H1 (cell line): Measurements from ENCODE around the gene PELI2. TPM values are rescaled to one million over a fixed set of nuclear protein-coding genes. Genes with fewer than 3 reads are reported as not detected.

Source experiments
- CTCF ChIA-PET: fragments of 300-600 bp; sonication (Branson Sonifier 250); formaldehyde crosslinking; loops from one replicate; lab custom pipeline; 2021; ENCODE audit not compliant: partially characterized antibody; lab: Charles Lee
- POLR2A ChIA-PET: fragments of 300-600 bp; sonication (Branson Sonifier 250); formaldehyde crosslinking; loops from one replicate; lab custom pipeline; 2021; ENCODE audit warnings: inconsistent platforms; ENCODE audit not compliant: partially characterized antibody; lab: Charles Lee
- DNase-seq, 2 experiments: peaks; one replicate each; pipeline versions ENCODE4 v3.0.0 to v3.0.0-alpha.2; 2010 to 2022; ENCODE audit warnings: low spot score in 2 of 2, low read depth in 1 of 2, mixed read lengths in 1 of 2
- FAIRE-seq: peaks from 2 replicates; lab custom pipeline; 2011; peaks lifted over from hg19 to GRCh38; lab: Jason Lieb, UNC
- H2AFZ ChIP-seq: 2 replicates; pipeline ENCODE4 v1.8.1; 2012; ENCODE audit warnings: low read length, inconsistent platforms
- H2AK5ac ChIP-seq: 2 replicates; pipeline ENCODE4 v1.6.1; 2013; ENCODE audit warnings: low read depth, low read length
- H2BK120ac ChIP-seq: replicated peaks from 2 replicates; pipeline ENCODE3; 2013; ENCODE audit warnings: low read depth, low read length, inconsistent platforms
- H2BK12ac ChIP-seq: 2 replicates; pipeline ENCODE4 v1.6.1; 2013; ENCODE audit warnings: low read depth, low read length
- H2BK15ac ChIP-seq: 2 replicates; pipeline ENCODE4 v1.6.1; 2013; ENCODE audit warnings: low read length
- H2BK20ac ChIP-seq: 2 replicates; pipeline ENCODE4 v1.6.1; 2013; ENCODE audit warnings: low read length
- H2BK5ac ChIP-seq: 2 replicates; pipeline ENCODE4 v1.6.1; 2013; ENCODE audit warnings: low read depth, low read length
- H3K14ac ChIP-seq: 2 replicates; pipeline ENCODE4 v1.6.1; 2013; ENCODE audit warnings: inconsistent platforms; ENCODE audit not compliant: insufficient read length
- H3K18ac ChIP-seq: 2 replicates; pipeline ENCODE4 v1.6.1; 2013; ENCODE audit warnings: low read length; ENCODE audit errors: extremely low read depth
- H3K23ac ChIP-seq: 2 replicates; pipeline ENCODE4 v1.6.1; 2013; ENCODE audit warnings: inconsistent platforms; ENCODE audit not compliant: insufficient read length
- H3K23me2 ChIP-seq: 2 replicates; pipeline ENCODE4 v1.6.1; 2013; ENCODE audit warnings: low read depth, low read length
- H3K27ac ChIP-seq: 2 replicates; pipeline ENCODE4 v1.6.1; 2011; ENCODE audit warnings: low read depth, low read length, inconsistent platforms
- H3K27me3 ChIP-seq, 4 experiments: replicated peaks in 1 of 4; 1 replicate in 1 of 4; 2 replicates in 3 of 4; pipeline versions ENCODE4 v1.6.1 to v1.8.1; 2011 to 2013; ENCODE audit warnings: low read length in 3 of 4, mild to moderate bottlenecking in 3 of 4, inconsistent platforms in 2 of 4, mixed read lengths in 2 of 4, moderate library complexity in 1 of 4; ENCODE audit not compliant: control insufficient read depth in 3 of 4, insufficient read depth in 3 of 4; ENCODE audit errors: extremely low read depth in 1 of 4
- H3K36me3 ChIP-seq, 4 experiments: 2 replicates each; pipeline versions ENCODE4 v1.6.1 to v1.8.1; 2011 to 2013; ENCODE audit warnings: mild to moderate bottlenecking in 4 of 4, low read length in 3 of 4, moderate library complexity in 2 of 4, control low read depth in 1 of 4, inconsistent platforms in 1 of 4; ENCODE audit not compliant: insufficient read depth in 4 of 4, control insufficient read depth in 2 of 4
- H3K4ac ChIP-seq: replicated peaks from 2 replicates; pipeline ENCODE3; 2013; ENCODE audit warnings: low read length, low read depth, mixed read lengths, inconsistent platforms; ENCODE audit not compliant: insufficient read length
- H3K4me1 ChIP-seq, 4 experiments: replicated peaks in 1 of 4; 1 replicate in 1 of 4; 2 replicates in 3 of 4; pipeline versions ENCODE4 v1.6.1 to v1.8.1; 2011 to 2013; ENCODE audit warnings: low read length in 3 of 4, inconsistent platforms in 2 of 4, mixed read lengths in 1 of 4; ENCODE audit not compliant: insufficient read depth in 4 of 4, control insufficient read depth in 3 of 4
- H3K4me2 ChIP-seq, 2 experiments: 2 replicates each; pipeline versions ENCODE4 v1.6.1 to v1.8.1; 2011 to 2013; ENCODE audit warnings: low read depth in 2 of 2, low read length in 2 of 2, control low read depth in 1 of 2, inconsistent platforms in 1 of 2, mild to moderate bottlenecking in 1 of 2; ENCODE audit not compliant: insufficient read depth in 1 of 2
- H3K4me3 ChIP-seq, 4 experiments: fragments of 200-600, 300-600 bp in 1 of 4; sonication (generic), shearing (Covaris generic), sonication (Bioruptor Twin) in 1 of 4; 2 replicates each; pipeline versions ENCODE4 v1.5.1 to v1.8.1; 2011 to 2016; ENCODE audit warnings: low read length in 4 of 4, low read depth in 3 of 4, control low read depth in 2 of 4, inconsistent platforms in 2 of 4, mild to moderate bottlenecking in 2 of 4, mixed read lengths in 1 of 4, moderate library complexity in 1 of 4; ENCODE audit not compliant: insufficient read depth in 2 of 4; ENCODE audit errors: extremely low read depth in 1 of 4
- H3K56ac ChIP-seq: replicated peaks from 2 replicates; pipeline ENCODE3; 2013; ENCODE audit warnings: low read depth, mild to moderate bottlenecking, mixed read lengths, low read length, inconsistent platforms; ENCODE audit not compliant: insufficient read length
- H3K79me1 ChIP-seq: 2 replicates; pipeline ENCODE4 v1.6.1; 2013; ENCODE audit warnings: low read depth, low read length, control low read depth
- H3K79me2 ChIP-seq, 2 experiments: 2 replicates each; pipeline versions ENCODE4 v1.6.1 to v1.8.1; 2012 to 2013; ENCODE audit warnings: low read length in 2 of 2, mild to moderate bottlenecking in 2 of 2, inconsistent platforms in 1 of 2; ENCODE audit not compliant: insufficient read depth in 2 of 2, control insufficient read depth in 1 of 2
- H3K9ac ChIP-seq, 4 experiments: replicated peaks in 1 of 4; 1 replicate in 1 of 4; 2 replicates in 3 of 4; pipeline versions ENCODE4 v1.6.1 to v1.8.1; 2011 to 2013; ENCODE audit warnings: low read depth in 3 of 4, low read length in 3 of 4, control low read depth in 2 of 4, mild to moderate bottlenecking in 2 of 4, moderate library complexity in 2 of 4, inconsistent platforms in 1 of 4; ENCODE audit errors: extremely low read depth in 1 of 4
- H3K9me3 ChIP-seq, 2 experiments: 2 replicates each; pipeline versions ENCODE4 v1.6.1 to v1.8.1; 2012 to 2013; ENCODE audit warnings: mild to moderate bottlenecking in 2 of 2, moderate library complexity in 2 of 2, control low read depth in 1 of 2, inconsistent platforms in 1 of 2, low read depth in 1 of 2, low read length in 1 of 2, mixed read lengths in 1 of 2; ENCODE audit not compliant: insufficient read depth in 2 of 2
- H4K20me1 ChIP-seq, 2 experiments: replicated peaks in 1 of 2; 2 replicates each; pipeline versions ENCODE3 to v1.8.1; 2011 to 2013; ENCODE audit warnings: inconsistent platforms in 2 of 2, low read length in 2 of 2, mild to moderate bottlenecking in 1 of 2; ENCODE audit not compliant: insufficient read depth in 2 of 2, control insufficient read depth in 1 of 2
- H4K5ac ChIP-seq: 2 replicates; pipeline ENCODE4 v1.6.1; 2013; ENCODE audit warnings: low read length, low read depth, mixed read lengths, inconsistent platforms; ENCODE audit not compliant: insufficient read length
- H4K8ac ChIP-seq: 2 replicates; pipeline ENCODE4 v1.8.0; 2013; ENCODE audit warnings: mild to moderate bottlenecking, moderate library complexity, low read length, inconsistent platforms; ENCODE audit not compliant: insufficient read depth; ENCODE audit errors: extremely low read depth
- H4K91ac ChIP-seq: replicated peaks from 2 replicates; pipeline ENCODE3; 2013; ENCODE audit warnings: low read length, mixed read lengths, inconsistent platforms; ENCODE audit not compliant: insufficient read length
- PHF8 ChIP-seq: fragments of 200-600 bp; sonication (generic); conservative IDR thresholded peaks from 2 replicates; pipeline ENCODE4 v1.7.1; 2012; ENCODE audit warnings: low read depth, mild to moderate bottlenecking, inconsistent platforms, low read length, moderate library complexity
- RAD21 ChIP-seq, 2 experiments: IDR thresholded peaks in 1 of 2; conservative IDR thresholded peaks in 1 of 2; 2 replicates each; pipeline ENCODE4 v1.6.1; 2011; ENCODE audit warnings: low read depth in 2 of 2, low read length in 2 of 2, improper control_type of control experiment in 1 of 2, inconsistent platforms in 1 of 2, mild to moderate bottlenecking in 1 of 2, moderate library complexity in 1 of 2
- WGBS, 2 experiments: shearing (Covaris generic) in 1 of 2; methylation state at CpG; one replicate each; pipeline versions ENCODE4 v1.1.6 to v1.1.7; 2013 to 2015; ENCODE audit warnings: low lambda C conversion rate in 2 of 2, mixed read lengths in 2 of 2, inconsistent platforms in 1 of 2, low coverage in 1 of 2, missing lambda C conversion rate in 1 of 2; ENCODE audit not compliant: insufficient replicate concordance in 2 of 2, insufficient coverage in 1 of 2, insufficient read length in 1 of 2; ENCODE audit errors: extremely low coverage in 1 of 2, missing lambda C conversion rate in 1 of 2; 5-methylcytosine and 5-hydroxymethylcytosine counted together
- polyA plus RNA-seq, 7 experiments: library from polyadenylated mRNA; depleted of rRNA in 3 of 7; stranded (reverse) in 5 of 7; unstranded in 2 of 7; fragments of >200 nt in 5 of 7; fragments of 200-250 nt in 2 of 7; gene quantifications; 1 replicate in 5 of 7; 2 replicates in 1 of 7; 4 replicates in 1 of 7; pipeline versions ENCODE4 v1.2.1 to v1.2.3, GENCODE V29; 2011 to 2013; ENCODE audit warnings: missing spikeins in 2 of 7, mixed read lengths in 2 of 7
- total RNA-seq: library from RNA; stranded (reverse); fragmentation: NEBNext Ultra II Directional; extraction: Animal tissue kit (Norgen Biotek cat#: 25700); gene quantifications from 2 replicates; pipeline ENCODE4 v1.2.1, GENCODE V29; 2021

PELI2 gene
- total and polyA plus RNA-seq, 2 of the 8 experiments (the other 6 are each of a cell fraction or from before 2014, with no cell fraction given), result 14.6 to 25.7 TPM

DNA sequence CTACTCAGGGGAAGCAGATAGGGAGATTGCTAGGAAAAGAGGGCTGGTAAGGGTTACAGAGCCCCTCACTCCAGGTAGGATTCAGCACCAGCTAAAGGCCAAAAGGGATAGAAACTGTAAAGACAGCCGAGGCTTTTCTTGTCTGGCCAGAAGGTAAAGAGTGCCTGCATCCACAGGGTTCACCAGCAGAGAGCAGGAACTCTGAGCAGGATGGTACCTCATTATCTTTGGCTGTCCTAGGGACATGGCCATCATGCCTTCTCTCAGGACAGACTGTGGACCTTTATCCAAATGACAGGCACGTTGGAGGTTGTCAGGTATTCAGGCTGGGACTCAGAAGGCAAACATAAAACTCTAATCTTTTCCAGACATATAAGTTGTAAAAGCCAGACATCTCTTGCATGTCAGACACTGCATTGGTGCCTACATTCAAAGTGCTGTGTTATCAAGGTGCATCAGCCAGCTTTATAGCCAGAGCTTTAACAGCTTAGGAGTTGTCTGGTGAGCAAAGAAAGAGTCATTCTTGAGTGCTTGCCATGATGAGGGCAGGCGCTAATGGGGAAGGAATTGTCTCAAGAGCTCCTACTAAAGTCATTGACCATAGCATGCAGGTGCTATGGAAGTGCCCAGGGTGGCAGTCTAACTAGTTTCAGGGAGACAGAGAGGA lies 89.5 kb downstream of the PELI2 start:
- H3K27ac ChIP-seq, result no peak overlapping the region
- no peak overlapping the region for H4K5ac ChIP-seq
- H3K4ac ChIP-seq, result no peak overlapping the region
- no peak overlapping the region for H2AK5ac ChIP-seq
- H3K4me3 ChIP-seq, result no peak overlapping the region
- no peak overlapping the region for H3K9ac ChIP-seq
- H3K4me2 ChIP-seq, result no peak overlapping the region
- no peak overlapping the region for H2BK5ac ChIP-seq
- H4K20me1 ChIP-seq, result peaks cover 0 to 2% of the 10 kb centered on the region in 2 experiments
- H3K79me1 ChIP-seq, result peaks cover 5% of the 10 kb centered on the region; the same call in 1 of the 2 replicates
- POLR2A ChIA-PET, result interaction anchor here (0.6 kb wide), 1 partner anchor 13 kb away, joined by 3 read pairs; no protein-coding TSS in a partner anchor
- WGBS, 2 experiments, result 93% methylated on average over 3 of the region's 3 CpGs; no CpG with 5 or more reads in 1 of the 2 experiments
- H3K79me2 ChIP-seq, result peaks cover 0 to 5% of the 10 kb centered on the region in 2 experiments; a peak in 1 of 4 replicates
- no peak overlapping the region for H2BK12ac ChIP-seq
- H3K9me3 ChIP-seq, result no peaks in the 10 kb centered on the region
- H4K91ac ChIP-seq, result no peak overlapping the region
- H3K18ac ChIP-seq, result no peak overlapping the region
- CTCF ChIA-PET, result interaction anchor here (0.8 kb wide), 3 partner anchors 11 to 99 kb away, joined by 3 read pairs; no protein-coding TSS in a partner anchor
- no peak overlapping the region for H3K56ac ChIP-seq
- no peak overlapping the region for H2AFZ ChIP-seq
- no peaks in the 10 kb centered on the region; a peak in 1 of 8 replicates for H3K36me3 ChIP-seq
- H2BK120ac ChIP-seq, result no peak overlapping the region
- no peak overlapping the region for H4K8ac ChIP-seq
- FAIRE-seq (no peak), DNase-seq (no peak)
- no peak overlapping the region for H2BK20ac ChIP-seq
- H3K4me1 ChIP-seq, result 0 out of 7 replicates have a peak, but pooled peaks cover 0 to 2% (median 0%) of the 10 kb centered on the region in 4 experiments
- H3K27me3 ChIP-seq, result no peaks in the 10 kb centered on the region
- no peak overlapping the region for H3K14ac ChIP-seq
- H3K23ac ChIP-seq, result no peak overlapping the region
- no peaks in the 10 kb centered on the region for H3K23me2 ChIP-seq
- no peak overlapping the region for H2BK15ac ChIP-seq
- TF ChIP-seq RAD21 (IDR thresholded peaks at IDR 0.05 in 1 of 2, conservative IDR thresholded peaks at IDR 0.05 in 1 of 2; ENCODE audit: low read depth in 2 of 2, low read length in 2 of 2), result peak in 1 of 2 experiments; percentile 26; a peak in 1 of 4 replicates
- TF ChIP-seq PHF8, result no peak
- TF ChIP-seq, all 59 proteins: peak for 1
